GM12801 (cell line): ENCODE data around the gene STAMBPL1.

Experiments
- TF ChIP-seq, protein P1 (sequence below): IDR thresholded peaks from one replicate; pipeline ENCODE4 v1.5.1; 2011; ENCODE audit warnings: control low read depth; ENCODE audit not compliant: insufficient read length; ENCODE audit errors: extremely low read depth

Gene STAMBPL1

DNA sequence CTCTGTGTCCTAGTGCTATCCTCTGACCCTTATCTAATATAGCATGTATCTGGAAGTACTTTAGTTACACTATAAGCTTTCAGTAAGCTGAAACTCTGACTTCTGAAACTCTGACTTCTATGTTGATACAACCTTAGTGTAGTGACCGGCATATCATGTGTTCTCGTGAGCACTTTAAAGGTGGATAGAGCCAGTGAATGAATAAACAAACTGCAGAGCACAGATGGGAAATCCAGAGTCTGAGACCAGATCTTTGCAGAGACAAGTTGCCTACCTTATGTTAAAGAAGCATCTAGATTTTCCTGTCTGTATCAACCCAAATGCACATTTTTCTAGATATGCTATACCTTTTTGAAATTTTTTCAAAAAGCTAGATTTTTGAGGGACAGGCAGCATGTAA is 69.0 kb downstream of the STAMBPL1 start:
- TF ChIP-seq, protein P1, sequence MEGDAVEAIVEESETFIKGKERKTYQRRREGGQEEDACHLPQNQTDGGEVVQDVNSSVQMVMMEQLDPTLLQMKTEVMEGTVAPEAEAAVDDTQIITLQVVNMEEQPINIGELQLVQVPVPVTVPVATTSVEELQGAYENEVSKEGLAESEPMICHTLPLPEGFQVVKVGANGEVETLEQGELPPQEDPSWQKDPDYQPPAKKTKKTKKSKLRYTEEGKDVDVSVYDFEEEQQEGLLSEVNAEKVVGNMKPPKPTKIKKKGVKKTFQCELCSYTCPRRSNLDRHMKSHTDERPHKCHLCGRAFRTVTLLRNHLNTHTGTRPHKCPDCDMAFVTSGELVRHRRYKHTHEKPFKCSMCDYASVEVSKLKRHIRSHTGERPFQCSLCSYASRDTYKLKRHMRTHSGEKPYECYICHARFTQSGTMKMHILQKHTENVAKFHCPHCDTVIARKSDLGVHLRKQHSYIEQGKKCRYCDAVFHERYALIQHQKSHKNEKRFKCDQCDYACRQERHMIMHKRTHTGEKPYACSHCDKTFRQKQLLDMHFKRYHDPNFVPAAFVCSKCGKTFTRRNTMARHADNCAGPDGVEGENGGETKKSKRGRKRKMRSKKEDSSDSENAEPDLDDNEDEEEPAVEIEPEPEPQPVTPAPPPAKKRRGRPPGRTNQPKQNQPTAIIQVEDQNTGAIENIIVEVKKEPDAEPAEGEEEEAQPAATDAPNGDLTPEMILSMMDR: no peak

DNA sequence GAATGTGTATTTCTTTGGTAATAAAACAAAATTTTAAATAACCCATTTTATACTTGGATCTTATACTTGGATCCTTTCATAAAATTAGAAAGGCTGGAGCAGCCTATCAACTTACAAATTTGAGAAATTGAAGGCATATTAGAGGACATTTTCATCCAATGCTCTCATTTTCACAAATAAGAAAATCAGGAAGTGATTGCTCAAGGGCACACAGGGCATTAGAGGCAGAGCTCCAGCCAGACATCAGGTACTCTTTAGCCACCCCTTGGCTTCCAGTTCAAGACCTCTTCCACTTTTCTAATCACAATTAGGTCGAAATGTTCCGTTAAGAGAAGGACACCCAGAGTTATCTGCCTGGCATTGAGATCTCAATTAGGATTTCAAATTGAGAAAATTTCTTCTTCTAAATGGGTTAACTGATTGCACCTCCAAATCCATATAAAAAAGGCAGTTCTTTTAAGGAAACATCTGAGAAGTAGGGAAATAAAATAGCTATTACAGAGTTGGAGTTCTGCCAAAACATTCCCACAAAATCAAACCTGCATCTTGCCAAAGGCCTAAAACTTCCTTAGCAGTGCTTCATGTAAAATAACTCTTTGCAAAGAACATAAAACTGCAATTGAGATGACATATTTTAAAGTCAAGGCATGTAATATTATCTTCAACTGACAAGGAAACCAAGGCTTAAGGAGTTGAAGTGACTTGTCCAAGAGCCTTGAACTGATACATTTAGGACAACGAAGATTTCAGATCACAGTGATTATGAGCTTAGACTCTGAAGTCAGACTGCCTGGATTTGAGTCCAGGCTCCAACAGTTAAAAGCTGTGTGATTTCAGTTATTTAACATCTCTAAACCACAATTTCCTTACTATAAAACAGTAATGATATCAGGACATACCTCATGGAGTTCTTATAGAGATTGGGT is 70.1 kb downstream of the STAMBPL1 start:
- TF ChIP-seq, protein P1: no peak

DNA sequence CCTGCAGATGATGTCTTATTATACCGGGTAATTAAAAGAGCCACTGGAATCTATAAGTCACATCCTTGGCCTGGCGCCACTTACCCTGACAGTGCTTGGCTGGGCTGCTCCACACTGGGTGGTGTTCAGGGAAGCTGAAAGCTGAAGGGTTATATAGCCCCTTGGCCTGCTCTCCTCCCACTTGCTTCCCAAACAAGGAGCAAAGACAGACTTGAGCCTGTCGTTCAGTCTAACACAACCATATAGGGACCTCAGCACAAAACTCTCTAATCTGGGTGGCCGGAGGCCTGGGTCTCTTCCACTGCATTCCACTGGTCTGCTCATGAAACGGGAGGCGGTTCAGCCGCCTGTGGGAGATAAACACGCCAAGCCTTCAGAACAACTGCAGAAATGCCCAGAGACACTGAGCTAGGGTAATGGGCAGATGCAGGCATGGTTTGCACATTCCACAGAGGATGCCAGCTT is 72.6 kb downstream of the STAMBPL1 start, which contains the start of gene ACTA2:
TSS of gene ACTA2 (minus strand) at position 127 of the 465 bp plus-strand sequence. CDS start 3,843 bp downstream, outside the sequence.
- TF ChIP-seq, protein P1: no peak

- TF ChIP-seq, protein P1: no peak
These were observed 73.6 kb downstream of the STAMBPL1 start for GRCh38 chr10:88953662-88954061.

DNA sequence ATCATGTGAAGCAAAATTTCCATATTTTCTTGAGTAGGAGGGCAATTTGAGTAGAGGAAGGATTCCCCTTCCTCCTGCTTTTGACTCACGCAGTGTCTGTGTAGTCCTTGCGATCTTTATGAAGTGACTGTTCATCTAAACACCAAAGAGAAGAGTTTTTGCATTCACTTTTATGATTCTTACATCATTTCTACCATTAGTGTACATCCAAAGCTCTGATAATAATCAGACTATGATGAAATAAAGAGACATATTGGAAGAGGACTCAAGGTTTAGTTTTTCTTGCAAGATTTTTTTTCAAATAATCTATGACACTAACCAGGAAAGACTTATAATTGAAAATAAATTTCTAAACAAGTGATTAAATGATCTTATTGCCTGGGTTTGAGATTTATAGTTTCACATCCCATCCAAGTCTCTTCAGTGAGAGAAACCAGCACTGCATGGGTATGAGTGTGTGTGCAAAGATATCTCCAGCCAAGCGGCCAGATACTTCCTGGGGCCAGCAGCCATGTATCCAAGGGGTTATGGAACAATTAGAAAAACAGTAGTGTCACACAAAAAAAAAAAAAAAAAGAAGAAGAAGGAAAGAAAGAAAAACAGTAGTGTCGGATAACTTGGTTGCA is 74.5 kb downstream of the STAMBPL1 start:
- TF ChIP-seq, protein P1: no peak

DNA sequence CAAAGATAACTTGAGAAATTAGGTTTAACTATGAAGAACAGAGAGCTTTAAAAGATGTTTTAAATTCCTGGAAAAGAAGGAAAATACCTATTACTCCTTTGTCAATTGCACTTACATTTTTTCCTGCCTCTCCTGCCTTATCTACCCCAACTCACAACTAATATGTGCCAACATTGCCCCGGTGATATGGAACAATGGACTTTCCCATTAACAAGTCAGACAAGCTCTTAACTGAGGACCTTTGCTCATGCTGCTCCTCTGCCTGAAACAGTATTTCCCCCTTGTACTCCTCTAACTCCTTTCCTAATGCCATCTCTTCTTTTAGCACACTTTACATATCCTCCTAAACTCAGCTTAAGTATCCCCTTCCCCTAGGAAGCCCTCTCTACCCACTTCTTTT is 77.3 kb downstream of the STAMBPL1 start:
- TF ChIP-seq, protein P1: no peak

GRCh38 chr10:88958721-88959120 is 78.7 kb downstream of the STAMBPL1 start:
- TF ChIP-seq, protein P1: no peak
